ENCODE results near the gene HUWE1. TPM values are rescaled to one million over a fixed set of nuclear protein-coding genes. Genes with fewer than 3 reads are reported as not detected.
"Not testable (repeated sequence)": the region's sequence is repeated elsewhere in the genome, so short reads cannot be mapped to it uniquely, and the experiment has no call there.

Gene HUWE1
- total RNA-seq, 1 experiment from 2014 or later = 536 TPM

DNA sequence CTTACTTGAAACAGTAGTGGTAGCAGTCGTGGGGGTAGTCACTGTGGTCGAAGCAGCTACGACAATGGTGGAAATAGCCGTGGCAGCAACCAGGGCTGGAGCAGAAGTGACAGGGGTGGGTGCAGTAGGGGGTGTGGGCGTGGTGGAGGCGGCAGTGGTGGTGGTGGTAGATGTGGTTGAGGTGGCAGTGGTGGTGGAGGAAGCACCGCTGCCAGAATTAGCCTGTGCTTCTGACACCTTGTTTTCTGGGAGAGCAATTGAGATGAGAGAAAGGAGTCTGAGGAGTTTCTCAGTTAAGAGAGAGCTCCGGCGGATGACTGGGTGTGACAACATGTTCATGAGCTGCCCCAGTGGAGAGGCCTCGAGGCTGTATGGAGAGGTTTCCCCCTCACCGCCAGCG lies 138.9 kb downstream of the HUWE1 start:
- ChIA-PET CTCF (no interaction called here), POLR2A (ENCODE audit: unreplicated experiment) (no interaction called here)
- Histone ChIP-seq H3K9me3 (ENCODE audit: insufficient read depth, low read depth) (no peaks in the 10 kb centered on the region), H3K27me3 (ENCODE audit: insufficient read depth, low read depth) (no peaks in the 10 kb centered on the region), H3K4me1 (replicated peaks; ENCODE audit: insufficient read depth) (no peaks in the 10 kb centered on the region), H3K79me2 (ENCODE audit: low read depth) (no peaks in the 10 kb centered on the region), H3F3A (ENCODE audit: insufficient read depth, low read depth) (no peaks in the 10 kb centered on the region), H3K4me2 (no peak overlapping the region), H3K4me3 (no peak overlapping the region), H2AFZ (no peak overlapping the region), H3K36me3 (ENCODE audit: low read depth) (no peaks in the 10 kb centered on the region), H3K9me2 (ENCODE audit: insufficient read depth) (no peaks in the 10 kb centered on the region), H4K20me1 (ENCODE audit: insufficient read depth) (no peaks in the 10 kb centered on the region), H3K27ac (no peak overlapping the region)
- no peak for TF ChIP-seq EZH2 (IDR thresholded peaks at IDR 0.05; ENCODE audit: low read depth)
- TF ChIP-seq, protein P1, sequence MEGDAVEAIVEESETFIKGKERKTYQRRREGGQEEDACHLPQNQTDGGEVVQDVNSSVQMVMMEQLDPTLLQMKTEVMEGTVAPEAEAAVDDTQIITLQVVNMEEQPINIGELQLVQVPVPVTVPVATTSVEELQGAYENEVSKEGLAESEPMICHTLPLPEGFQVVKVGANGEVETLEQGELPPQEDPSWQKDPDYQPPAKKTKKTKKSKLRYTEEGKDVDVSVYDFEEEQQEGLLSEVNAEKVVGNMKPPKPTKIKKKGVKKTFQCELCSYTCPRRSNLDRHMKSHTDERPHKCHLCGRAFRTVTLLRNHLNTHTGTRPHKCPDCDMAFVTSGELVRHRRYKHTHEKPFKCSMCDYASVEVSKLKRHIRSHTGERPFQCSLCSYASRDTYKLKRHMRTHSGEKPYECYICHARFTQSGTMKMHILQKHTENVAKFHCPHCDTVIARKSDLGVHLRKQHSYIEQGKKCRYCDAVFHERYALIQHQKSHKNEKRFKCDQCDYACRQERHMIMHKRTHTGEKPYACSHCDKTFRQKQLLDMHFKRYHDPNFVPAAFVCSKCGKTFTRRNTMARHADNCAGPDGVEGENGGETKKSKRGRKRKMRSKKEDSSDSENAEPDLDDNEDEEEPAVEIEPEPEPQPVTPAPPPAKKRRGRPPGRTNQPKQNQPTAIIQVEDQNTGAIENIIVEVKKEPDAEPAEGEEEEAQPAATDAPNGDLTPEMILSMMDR (conservative IDR thresholded peaks at IDR 0.05) = no peak
- DNase-seq = no peak
- BruUV-seq (replicated peaks) = no TSS peak
- intact Hi-C loops (cut with micrococcal nuclease; ENCODE audit: unreplicated experiment) = no loop called here

DNA sequence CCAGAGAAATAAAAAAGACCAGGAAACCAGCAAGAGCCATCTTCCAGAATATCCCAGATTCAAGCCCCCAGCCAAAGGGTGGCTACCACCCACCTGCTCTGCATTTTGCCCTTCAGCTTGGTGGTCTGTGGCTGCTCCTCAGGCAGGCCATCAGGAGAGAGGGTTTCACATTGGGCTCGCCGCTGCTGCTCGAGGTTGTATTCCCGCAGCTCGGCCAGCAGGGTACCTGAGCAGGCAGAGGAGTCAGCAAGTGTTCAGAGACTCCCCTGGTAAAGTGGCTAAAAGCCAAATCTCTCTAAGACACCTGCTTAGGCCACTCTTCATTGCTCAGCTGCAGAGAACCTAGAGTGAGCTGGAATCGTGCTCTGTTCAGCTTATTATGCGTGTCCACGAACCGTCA lies 141.6 kb downstream of the HUWE1 start:
- H3K4me1 ChIP-seq (replicated peaks; ENCODE audit: insufficient read depth) = no peaks in the 10 kb centered on the region
- no peak overlapping the region for H2AFZ ChIP-seq
- H3K27me3 ChIP-seq (ENCODE audit: insufficient read depth, low read depth) = no peaks in the 10 kb centered on the region
- H3K4me3 ChIP-seq = no peak overlapping the region
- no peak for TF ChIP-seq EZH2 (IDR thresholded peaks at IDR 0.05; ENCODE audit: low read depth)
- TF ChIP-seq, protein P1 (conservative IDR thresholded peaks at IDR 0.05) = no peak
- H3K79me2 ChIP-seq (ENCODE audit: low read depth) = no peaks in the 10 kb centered on the region
- H3K27ac ChIP-seq = no peak overlapping the region
- no peaks in the 10 kb centered on the region for H3K9me2 ChIP-seq (ENCODE audit: insufficient read depth)
- H3F3A ChIP-seq (ENCODE audit: insufficient read depth, low read depth) = no peaks in the 10 kb centered on the region
- H3K4me2 ChIP-seq = no peak overlapping the region
- H3K9me3 ChIP-seq (ENCODE audit: insufficient read depth, low read depth) = no peaks in the 10 kb centered on the region
- ChIA-PET CTCF (no interaction called here), POLR2A (ENCODE audit: unreplicated experiment) (no interaction called here)
- intact Hi-C loops (cut with micrococcal nuclease; ENCODE audit: unreplicated experiment) = no loop called here
- no peaks in the 10 kb centered on the region for H4K20me1 ChIP-seq (ENCODE audit: insufficient read depth)
- no peak for DNase-seq
- no peaks in the 10 kb centered on the region for H3K36me3 ChIP-seq (ENCODE audit: low read depth)
- no TSS peak for BruUV-seq (replicated peaks)

GRCh38 chrX:53538781-53539180 lies 147.7 kb downstream of the HUWE1 start:
- no peak overlapping the region for H3K4me3 ChIP-seq
- H3K4me1 ChIP-seq (replicated peaks; ENCODE audit: insufficient read depth) = no peaks in the 10 kb centered on the region
- no peaks in the 10 kb centered on the region for H4K20me1 ChIP-seq (ENCODE audit: insufficient read depth)
- intact Hi-C loops (cut with micrococcal nuclease; ENCODE audit: unreplicated experiment) = no loop called here
- no peaks in the 10 kb centered on the region for H3K9me3 ChIP-seq (ENCODE audit: insufficient read depth, low read depth)
- H3K79me2 ChIP-seq (ENCODE audit: low read depth) = no peaks in the 10 kb centered on the region
- H3K36me3 ChIP-seq (ENCODE audit: low read depth) = no peaks in the 10 kb centered on the region
- DNase-seq = no peak
- no peak overlapping the region for H3K27ac ChIP-seq
- no peak for TF ChIP-seq EZH2 (IDR thresholded peaks at IDR 0.05; ENCODE audit: low read depth)
- TF ChIP-seq, protein P1 (conservative IDR thresholded peaks at IDR 0.05) = no peak
- ChIA-PET CTCF (no interaction called here), POLR2A (ENCODE audit: unreplicated experiment) (interaction anchor here (0.7 kb wide), 1 partner anchor 411 kb away, joined by 3 read pairs; no protein-coding TSS in a partner anchor)
- BruUV-seq (replicated peaks) = no TSS peak
- no peaks in the 10 kb centered on the region for H3F3A ChIP-seq (ENCODE audit: insufficient read depth, low read depth)
- H3K4me2 ChIP-seq = no peak overlapping the region
- no peaks in the 10 kb centered on the region for H3K9me2 ChIP-seq (ENCODE audit: insufficient read depth)
- H3K27me3 ChIP-seq (ENCODE audit: insufficient read depth, low read depth) = no peaks in the 10 kb centered on the region
- H2AFZ ChIP-seq = no peak overlapping the region

DNA sequence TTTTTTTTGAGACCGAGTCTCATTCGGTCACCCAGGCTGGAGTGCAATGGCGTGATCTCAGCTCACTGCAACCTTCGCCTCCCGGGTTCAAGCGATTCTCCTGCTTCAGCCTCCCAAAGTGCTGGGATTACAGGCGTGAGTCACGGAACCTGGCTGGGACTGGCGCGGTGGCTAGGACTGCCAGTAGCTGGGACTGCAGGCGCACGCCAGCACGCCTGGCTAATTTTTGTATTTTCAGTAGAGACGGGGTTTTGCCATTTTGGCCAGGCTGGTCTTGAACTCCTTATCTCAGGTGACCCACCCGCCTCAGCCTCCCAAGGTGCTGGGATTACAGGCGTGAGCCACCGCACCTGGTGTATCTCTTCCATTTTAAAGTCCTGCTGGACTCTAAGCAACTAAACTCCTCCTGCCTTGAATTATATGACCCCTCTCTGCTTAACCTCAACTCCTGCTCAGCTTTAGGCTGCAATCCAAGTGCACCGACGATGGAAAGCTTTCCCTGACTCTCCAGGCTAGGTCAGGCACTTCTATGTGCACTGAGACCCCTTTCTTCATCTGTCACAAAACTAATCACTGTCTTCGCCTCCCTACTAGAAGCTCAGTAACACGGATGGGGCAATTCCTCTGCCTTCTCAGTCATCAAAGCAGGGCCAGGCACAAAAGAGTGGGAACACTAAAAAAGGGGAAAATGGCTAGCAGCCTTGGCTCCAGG lies 155.1 kb downstream of the HUWE1 start:
- intact Hi-C loops (cut with micrococcal nuclease; ENCODE audit: unreplicated experiment); H3K79me2 ChIP-seq (ENCODE audit: low read depth); H4K20me1 ChIP-seq (ENCODE audit: insufficient read depth); DNase-seq; H3F3A ChIP-seq (ENCODE audit: insufficient read depth, low read depth); BruUV-seq (replicated peaks); H3K36me3 ChIP-seq (ENCODE audit: low read depth); H2AFZ ChIP-seq; H3K4me1 ChIP-seq (replicated peaks; ENCODE audit: insufficient read depth); H3K9me3 ChIP-seq (ENCODE audit: insufficient read depth, low read depth); POLR2A ChIA-PET (ENCODE audit: unreplicated experiment); H3K4me2 ChIP-seq; H3K4me3 ChIP-seq; H3K9me2 ChIP-seq (ENCODE audit: insufficient read depth); H3K27me3 ChIP-seq (ENCODE audit: insufficient read depth, low read depth); H3K27ac ChIP-seq: not testable (repeated sequence)
- CTCF ChIA-PET = interaction anchor here (0.7 kb wide), 2 partner anchors 9 to 351 kb away, joined by 3 to 18 read pairs; no protein-coding TSS in a partner anchor

Measured in PC-9 (cell line).